PC-9 (cell line): ENCODE measurements around the gene FAM193A.

Source experiments
- EZH2 ChIP-seq: fragments of 200-600 bp; sonication (generic); IDR thresholded peaks from 2 replicates; pipeline ENCODE4 v1.8.0; 2017; ENCODE audit warnings: antibody characterized with exemption, low read depth
- TF ChIP-seq, protein P1 (sequence below): fragments of 200-600 bp; sonication (generic); conservative IDR thresholded peaks from 2 replicates; pipeline ENCODE4 v1.6.1; 2017; ENCODE audit warnings: mixed run types, antibody characterized with exemption, mild to moderate bottlenecking, moderate library complexity

DNA sequence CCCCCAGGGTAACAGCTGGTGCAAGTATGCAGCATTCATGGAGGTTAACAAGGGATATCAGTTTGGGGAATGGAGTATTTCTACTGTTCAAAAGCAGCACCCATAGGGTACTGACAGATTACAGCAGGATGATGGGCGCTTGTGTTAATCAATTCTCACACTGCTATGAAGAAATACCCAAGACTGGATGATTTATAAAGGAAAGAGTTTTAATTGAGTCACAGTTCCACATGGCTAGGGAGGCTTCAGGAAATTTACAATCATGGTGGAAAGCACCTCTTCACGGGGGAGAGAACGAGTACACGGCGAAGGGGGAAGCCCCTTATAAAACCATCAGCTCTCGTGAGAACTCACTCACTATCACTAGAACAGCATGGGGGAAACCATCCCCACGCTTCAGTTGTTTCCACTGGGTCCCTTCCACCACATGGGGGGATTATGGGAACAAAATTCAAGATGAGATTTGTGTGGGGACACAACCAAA, 155.5 kb downstream of the FAM193A start:
- TF ChIP-seq, protein P1, sequence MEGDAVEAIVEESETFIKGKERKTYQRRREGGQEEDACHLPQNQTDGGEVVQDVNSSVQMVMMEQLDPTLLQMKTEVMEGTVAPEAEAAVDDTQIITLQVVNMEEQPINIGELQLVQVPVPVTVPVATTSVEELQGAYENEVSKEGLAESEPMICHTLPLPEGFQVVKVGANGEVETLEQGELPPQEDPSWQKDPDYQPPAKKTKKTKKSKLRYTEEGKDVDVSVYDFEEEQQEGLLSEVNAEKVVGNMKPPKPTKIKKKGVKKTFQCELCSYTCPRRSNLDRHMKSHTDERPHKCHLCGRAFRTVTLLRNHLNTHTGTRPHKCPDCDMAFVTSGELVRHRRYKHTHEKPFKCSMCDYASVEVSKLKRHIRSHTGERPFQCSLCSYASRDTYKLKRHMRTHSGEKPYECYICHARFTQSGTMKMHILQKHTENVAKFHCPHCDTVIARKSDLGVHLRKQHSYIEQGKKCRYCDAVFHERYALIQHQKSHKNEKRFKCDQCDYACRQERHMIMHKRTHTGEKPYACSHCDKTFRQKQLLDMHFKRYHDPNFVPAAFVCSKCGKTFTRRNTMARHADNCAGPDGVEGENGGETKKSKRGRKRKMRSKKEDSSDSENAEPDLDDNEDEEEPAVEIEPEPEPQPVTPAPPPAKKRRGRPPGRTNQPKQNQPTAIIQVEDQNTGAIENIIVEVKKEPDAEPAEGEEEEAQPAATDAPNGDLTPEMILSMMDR, result no peak
- TF ChIP-seq EZH2, result no peak
